HG03025 (cell line): ENCODE data around the gene ADGRL1.
"Not testable (repeated sequence)": the region's sequence is repeated elsewhere in the genome, so short reads cannot be mapped to it uniquely, and the experiment has no call there.

Experiments
- ATAC-seq: cut with Tn5 transposase; IDR thresholded peaks from one replicate; pipeline ENCODE4 v1.9.1; 2021; ENCODE audit warnings: mild to moderate bottlenecking, moderate library complexity; ENCODE audit not compliant: unreplicated experiment, low FRiP score

The ADGRL1 gene

GRCh38 chr19:14196105-14196504 is 9.9 kb downstream of the ADGRL1 start:
- not testable (repeated sequence) for ATAC-seq

- ATAC-seq, result not testable (repeated sequence)
Measured at GRCh38 chr19:14195216-14195615, 10.8 kb downstream of the ADGRL1 start.

DNA sequence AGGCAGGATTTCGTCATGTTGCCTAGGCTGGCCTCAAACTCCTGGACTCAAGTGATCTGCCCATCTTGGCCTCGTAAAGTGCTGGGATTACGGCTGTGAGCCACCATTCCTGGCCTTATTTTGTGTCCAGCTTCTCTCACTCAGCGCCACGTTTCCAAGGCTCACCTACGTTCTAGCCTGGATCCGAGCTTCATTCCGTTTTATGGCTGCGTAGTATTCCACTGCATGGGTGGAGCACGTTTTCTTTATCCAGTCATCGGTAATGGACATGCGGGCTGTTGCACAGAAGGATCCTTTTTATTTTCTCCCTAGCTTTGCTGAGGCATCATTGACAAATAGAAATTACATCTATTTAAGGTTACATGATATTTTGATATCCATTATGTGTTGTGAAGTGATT is 16.6 kb downstream of the ADGRL1 start:
- no peak for ATAC-seq

GRCh38 chr19:14188086-14188485 is 17.9 kb downstream of the ADGRL1 start:
- not testable (repeated sequence) for ATAC-seq

GRCh38 chr19:14187561-14187960 is 18.4 kb downstream of the ADGRL1 start:
- no peak for ATAC-seq

DNA sequence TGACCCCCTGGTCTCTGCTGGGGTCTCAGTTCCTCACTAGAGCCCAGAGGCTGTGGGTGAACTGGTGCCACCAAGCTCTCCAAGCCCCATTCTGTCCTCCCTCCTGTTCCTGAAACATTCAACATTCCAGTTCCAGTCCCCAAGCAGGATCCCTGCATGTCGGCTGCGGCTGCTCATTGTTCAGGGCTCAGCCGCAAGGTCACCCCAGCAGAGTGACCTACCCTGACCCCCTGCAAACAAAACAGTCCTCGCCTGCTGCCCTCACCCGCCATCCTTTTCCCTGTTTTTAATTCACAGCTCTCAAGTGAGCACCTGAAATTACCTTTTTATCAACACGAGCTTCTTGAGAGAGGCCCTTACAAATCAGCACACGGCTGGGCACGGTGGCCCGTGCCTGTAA is 19.3 kb downstream of the ADGRL1 start:
- not testable (repeated sequence) for ATAC-seq

DNA sequence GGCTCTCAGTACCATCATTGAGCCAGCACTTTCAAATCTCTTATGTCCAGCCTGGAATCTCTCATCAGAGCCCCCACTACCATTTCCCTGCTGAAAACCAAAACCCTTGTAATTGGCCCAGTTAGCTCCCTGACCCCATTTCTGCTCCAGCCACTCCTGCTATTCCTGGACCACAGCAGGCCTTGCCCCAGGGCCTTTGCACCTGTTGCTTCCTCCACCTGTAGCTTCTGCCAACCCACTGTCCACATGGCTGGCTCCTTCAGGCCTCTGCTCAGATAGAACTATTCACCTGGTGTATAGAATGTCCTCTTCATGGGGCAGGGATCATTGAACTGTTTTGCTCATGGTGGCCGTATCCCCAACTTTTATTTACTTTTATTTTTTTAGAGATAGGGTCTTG is 20.3 kb downstream of the ADGRL1 start:
- ATAC-seq, result not testable (repeated sequence)

DNA sequence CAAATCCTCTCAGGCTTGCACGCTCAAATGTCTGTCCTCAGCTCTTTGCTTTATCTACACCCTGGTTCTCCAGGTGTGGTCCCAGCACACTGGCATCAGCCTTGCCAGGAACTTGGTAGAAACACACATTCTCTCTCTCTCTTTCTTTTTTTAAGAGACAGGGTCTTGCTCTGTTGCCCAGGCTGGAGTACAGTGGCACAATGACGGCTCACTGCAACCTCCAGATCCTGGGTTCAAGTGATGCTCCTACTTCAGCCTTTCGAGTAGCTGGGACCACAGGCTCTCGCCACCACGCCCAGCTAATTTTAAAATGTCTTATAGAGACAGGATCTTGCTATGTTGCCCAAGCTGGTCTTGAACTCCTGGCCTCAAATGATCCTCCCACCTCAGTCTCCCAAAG is 20.8 kb downstream of the ADGRL1 start:
- no peak for ATAC-seq

GRCh38 chr19:14183741-14184350 is 22.1 kb downstream of the ADGRL1 start:
- ATAC-seq, result no peak

- no peak for ATAC-seq
Measured at GRCh38 chr19:14182476-14182875, 23.5 kb downstream of the ADGRL1 start.

DNA sequence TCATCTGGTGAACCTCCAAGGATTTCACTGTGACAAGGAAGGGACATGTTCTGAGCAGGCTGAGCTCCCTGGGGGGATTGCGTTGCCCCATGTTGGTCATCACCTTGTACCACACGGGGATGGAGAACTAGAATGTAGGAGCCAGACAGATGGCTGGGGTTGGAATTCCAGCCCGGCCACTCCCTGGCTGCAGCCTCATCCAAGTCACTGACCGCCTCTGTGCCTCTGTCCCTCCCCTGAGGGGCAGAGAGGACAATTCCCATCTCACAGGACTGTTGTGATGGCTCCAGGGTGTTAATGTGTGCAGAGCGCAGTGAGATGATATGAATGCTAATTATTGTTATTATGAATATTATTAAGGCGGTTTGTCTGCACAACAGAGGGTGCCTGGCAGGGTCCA is 24.1 kb downstream of the ADGRL1 start:
- ATAC-seq, result no peak

DNA sequence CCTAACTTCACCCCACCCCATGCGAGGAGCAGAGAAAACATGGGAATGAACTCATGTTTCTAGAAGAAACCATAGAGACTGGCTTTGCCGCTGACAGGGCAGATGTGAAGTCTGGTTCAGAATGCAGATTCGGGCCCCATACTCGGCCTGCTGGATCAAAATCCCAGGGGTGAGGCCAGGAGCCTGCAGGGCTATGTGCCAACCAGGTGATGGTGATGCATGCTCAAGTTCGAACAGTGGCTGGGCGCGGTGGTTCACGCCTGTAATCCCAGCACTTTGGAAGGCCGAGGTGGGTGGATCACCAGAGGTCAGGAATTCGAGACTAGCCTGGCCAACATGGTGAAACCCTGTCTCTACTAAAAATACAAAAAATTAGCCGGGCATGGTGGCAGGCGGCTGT is 24.8 kb downstream of the ADGRL1 start:
- not testable (repeated sequence) for ATAC-seq

GRCh38 chr19:14177496-14178074 is 28.4 kb downstream of the ADGRL1 start:
- ATAC-seq, result no peak

DNA sequence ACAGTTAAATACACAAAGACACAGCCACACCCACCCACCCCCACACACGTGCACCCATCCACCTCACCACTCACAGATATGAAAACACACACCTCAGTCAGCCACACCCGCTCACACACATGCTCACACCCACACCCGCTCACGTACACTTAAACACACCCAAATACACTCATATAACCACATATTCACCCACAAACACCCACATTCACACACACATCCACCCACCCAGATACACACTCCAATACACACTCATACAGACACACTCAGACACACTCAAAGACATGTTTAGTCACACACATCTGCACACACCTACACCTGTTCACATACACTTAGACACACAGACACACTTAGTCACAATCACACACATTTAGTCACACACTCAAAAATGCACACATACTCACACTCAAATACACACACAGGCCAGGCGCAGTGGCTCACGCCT is 30.6 kb downstream of the ADGRL1 start:
- no peak for ATAC-seq

DNA sequence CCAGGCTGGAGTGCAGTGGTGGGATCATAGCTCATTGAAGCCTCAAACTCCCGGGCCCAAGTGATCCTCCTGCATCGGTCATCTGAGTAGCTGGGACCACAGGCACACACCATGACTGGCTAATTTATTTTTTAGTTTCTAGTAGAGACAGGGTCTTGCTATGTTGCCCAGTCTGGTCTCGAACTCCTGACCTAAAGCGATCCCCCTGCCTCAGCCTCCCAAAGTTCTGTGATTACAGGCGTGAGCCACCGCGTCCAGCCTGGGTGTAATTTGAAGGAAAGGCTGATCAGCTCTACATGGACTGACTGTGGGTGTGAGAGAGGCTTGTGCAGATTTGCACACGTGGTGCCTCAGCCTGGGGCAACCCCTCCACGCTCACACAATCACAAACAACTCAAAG is 31.1 kb downstream of the ADGRL1 start:
- ATAC-seq, result no peak

DNA sequence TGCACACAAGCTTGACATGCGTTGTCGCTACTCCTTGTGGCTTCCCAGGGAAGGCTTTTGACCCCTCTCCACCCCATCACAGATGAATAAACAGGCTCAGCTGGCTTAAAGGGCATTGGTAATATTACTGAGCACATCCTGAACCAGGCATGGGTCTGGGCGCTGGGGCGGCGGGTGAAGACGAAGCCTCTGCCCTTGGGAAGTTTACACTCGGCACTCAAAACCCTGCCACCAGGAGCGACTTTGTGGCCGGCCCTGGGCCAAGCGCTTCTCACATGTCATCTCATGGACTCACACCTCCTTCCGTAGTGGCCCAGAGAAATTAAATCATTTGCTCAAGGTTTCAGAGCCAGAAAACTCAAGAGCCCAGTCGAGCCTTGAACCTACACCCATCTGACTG is 37.0 kb downstream of the ADGRL1 start:
- ATAC-seq, result no peak

DNA sequence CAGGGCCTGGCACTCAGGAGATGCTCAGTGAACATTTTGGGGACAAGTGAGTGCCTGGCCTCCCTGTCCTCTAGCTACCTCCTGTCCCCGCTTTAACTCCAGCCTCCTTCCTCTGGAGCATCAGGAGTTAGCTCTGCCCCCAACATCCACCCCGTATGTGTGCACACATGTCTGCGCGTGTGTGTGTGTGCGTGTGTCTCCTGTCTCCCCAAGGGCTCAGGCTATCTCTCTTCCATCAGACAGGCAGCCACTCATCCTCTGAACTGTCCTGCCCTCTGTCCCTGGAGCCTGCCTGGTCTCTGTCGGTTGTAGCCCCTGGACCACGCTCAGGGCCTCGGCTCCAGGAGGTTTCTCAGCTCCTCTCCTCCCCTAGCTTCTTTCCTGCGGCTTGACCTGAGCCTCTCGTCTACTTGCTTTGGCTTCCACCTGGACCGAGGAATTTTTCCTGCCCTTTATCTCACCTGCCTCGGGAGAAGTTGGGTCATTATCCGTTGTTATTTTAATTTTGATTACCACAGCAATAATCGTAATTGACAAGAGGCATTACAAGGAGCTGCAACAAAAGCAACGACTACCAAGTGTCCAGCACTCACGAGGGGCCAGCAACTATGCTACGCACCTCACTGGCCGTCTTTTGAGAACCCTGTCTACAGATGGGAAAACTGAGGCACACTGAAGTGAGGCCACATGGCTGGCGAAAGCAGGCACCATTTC is 37.6 kb downstream of the ADGRL1 start:
- no peak for ATAC-seq

- ATAC-seq, result no peak
Measured at GRCh38 chr19:14167576-14168138, 38.3 kb downstream of the ADGRL1 start.

DNA sequence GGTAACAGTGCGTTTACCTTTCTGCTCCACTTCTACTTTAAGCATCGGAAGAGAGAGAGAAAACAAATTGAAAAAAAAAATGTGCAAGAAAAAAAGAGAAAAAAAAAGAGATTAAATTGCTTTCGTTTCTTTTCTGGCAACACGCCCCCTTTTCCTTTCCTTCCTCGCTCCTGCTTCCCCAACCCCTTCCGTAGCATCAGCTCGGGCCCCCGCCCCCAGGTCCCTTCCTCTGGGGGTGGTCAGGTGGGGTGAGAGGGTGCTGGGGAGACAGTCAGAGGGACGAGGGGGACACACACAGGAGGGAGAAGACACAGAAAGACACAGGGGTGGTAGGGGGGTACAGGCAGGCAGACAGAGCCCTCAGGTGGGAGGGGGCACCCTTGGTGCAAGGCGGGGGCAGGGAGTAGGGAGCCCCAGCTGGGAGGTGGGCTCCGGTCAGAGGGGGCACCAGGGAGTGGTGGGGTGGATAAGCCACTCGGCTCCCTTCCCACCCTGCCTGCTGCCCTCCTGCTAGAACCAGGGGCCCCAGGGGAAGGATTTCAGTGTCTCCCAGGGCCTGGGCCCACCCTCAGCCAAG is 38.9 kb downstream of the ADGRL1 start:
- ATAC-seq, result no peak

DNA sequence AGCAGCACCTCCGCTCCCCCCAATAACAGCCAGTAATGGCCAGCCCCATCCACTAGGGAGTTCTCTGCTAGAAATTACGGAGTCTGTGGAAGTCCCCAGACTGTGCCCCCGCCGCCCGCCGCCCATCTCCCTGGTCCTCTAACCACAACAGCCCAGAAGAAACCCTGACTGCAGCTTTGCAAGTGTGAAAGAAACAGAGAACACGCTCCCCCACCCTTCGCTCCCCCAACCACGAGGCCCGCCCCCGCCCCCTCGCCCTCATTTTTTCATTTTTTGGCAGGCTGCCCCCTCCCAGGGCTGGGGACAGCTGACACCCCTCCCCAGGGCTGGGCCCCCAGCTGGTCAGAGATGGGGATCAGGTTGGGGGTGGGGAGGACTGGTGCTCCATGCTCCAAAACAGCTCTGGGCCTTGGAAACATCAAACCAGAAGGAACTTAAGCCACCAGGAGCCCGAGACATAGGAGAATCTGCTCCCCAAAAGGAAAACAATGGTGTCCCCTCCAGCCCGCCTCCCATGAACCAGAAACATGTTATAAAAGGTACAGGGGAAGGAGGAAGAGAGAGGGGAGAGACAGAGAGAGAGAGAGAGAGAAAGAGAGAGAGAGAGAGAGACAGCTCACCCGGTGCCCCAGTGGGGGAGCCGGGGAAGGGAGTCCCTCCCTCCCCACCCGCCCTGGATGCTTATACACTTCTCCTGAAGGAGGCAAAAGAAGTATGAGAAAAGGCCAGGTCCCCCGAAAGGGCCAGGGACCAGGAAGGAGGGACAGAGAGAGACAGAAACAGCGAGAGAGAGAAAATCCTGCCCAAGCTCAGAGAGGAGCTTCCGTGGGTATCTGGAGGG is 39.8 kb downstream of the ADGRL1 start:
- ATAC-seq, result no peak
